NB4 (cell line): ENCODE data around the gene CACNA2D3.

Source experiments
- MYC ChIP-seq: IDR thresholded peaks from 2 replicates; pipeline ENCODE4 v1.6.1; 2011; ENCODE audit warnings: low read depth, low read length
- POLR2A ChIP-seq: IDR thresholded peaks from 2 replicates; pipeline ENCODE4 v1.6.1; 2011; ENCODE audit warnings: mild to moderate bottlenecking; ENCODE audit not compliant: insufficient read length; ENCODE audit errors: extremely low read depth
- TF ChIP-seq, protein P1 (sequence below): IDR thresholded peaks from one replicate; pipeline ENCODE4 v1.5.1; 2012; ENCODE audit warnings: low read depth, low read length
- TF ChIP-seq, protein P2 (sequence below): IDR thresholded peaks from 2 replicates; pipeline ENCODE4 v1.6.1; 2011; ENCODE audit warnings: low read depth, low read length

DNA sequence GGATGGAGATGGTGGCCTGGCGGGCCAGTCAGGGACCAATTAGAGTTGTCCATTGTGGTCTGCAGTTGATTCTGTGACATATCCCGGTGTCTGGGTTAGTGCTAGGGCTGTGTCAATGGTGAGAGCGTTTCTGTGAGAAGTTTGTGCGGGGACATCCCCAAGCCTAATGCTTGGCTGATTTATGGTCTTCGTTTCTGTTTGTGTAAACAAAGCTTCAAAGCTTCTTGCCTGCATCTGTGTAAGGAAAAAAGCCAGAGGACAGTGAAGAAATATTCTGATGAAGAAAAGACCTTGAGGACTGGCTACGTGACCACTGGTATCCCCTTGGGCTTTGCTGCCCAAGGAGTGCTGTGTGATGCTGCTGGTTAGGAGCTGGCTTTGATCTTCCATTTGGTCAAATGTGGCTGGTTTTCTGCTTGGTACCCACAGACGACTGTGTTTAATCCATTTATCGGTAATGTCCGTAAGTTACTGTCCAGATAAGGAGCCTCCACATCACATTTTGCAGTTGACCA, 880.1 kb downstream of the CACNA2D3 start:
- TF ChIP-seq, protein P1, sequence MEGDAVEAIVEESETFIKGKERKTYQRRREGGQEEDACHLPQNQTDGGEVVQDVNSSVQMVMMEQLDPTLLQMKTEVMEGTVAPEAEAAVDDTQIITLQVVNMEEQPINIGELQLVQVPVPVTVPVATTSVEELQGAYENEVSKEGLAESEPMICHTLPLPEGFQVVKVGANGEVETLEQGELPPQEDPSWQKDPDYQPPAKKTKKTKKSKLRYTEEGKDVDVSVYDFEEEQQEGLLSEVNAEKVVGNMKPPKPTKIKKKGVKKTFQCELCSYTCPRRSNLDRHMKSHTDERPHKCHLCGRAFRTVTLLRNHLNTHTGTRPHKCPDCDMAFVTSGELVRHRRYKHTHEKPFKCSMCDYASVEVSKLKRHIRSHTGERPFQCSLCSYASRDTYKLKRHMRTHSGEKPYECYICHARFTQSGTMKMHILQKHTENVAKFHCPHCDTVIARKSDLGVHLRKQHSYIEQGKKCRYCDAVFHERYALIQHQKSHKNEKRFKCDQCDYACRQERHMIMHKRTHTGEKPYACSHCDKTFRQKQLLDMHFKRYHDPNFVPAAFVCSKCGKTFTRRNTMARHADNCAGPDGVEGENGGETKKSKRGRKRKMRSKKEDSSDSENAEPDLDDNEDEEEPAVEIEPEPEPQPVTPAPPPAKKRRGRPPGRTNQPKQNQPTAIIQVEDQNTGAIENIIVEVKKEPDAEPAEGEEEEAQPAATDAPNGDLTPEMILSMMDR: no peak
- TF ChIP-seq POLR2A (no peak), MYC (no peak)
- TF ChIP-seq, protein P2, sequence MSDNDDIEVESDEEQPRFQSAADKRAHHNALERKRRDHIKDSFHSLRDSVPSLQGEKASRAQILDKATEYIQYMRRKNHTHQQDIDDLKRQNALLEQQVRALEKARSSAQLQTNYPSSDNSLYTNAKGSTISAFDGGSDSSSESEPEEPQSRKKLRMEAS: no peak
